Progenitor cell of endocrine pancreas (in vitro differentiated cells): ENCODE measurements around the gene COL1A1. TPM values are rescaled to one million over a fixed set of nuclear protein-coding genes. Genes with fewer than 3 reads are reported as not detected.

ENCODE experiments used
- DNase-seq: peaks from one replicate; pipeline ENCODE4 v3.0.0; 2021; ENCODE audit warnings: low spot score; ENCODE audit not compliant: unreplicated experiment
- H3K27ac Mint-ChIP-seq: 2 replicates; pipeline ENCODE4 v1.8.0; 2021; ENCODE audit warnings: mild to moderate bottlenecking, moderate library complexity, mixed read lengths
- H3K27me3 Mint-ChIP-seq: 2 replicates; pipeline ENCODE4 v1.8.0; 2021; ENCODE audit warnings: mixed read lengths
- H3K36me3 Mint-ChIP-seq: 2 replicates; pipeline ENCODE4 v1.8.0; 2022; ENCODE audit warnings: mixed read lengths; ENCODE audit not compliant: insufficient read depth
- H3K4me1 Mint-ChIP-seq: 2 replicates; pipeline ENCODE4 v1.8.0; 2021; ENCODE audit warnings: low read depth, mixed read lengths
- H3K4me3 Mint-ChIP-seq: 2 replicates; pipeline ENCODE4 v1.8.0; 2021; ENCODE audit warnings: low read depth, mild to moderate bottlenecking, moderate library complexity, mixed read lengths
- H3K9me3 Mint-ChIP-seq: 2 replicates; pipeline ENCODE4 v1.8.0; 2021; ENCODE audit warnings: low read depth, mixed read lengths
- CTCF ChIP-seq: fragments of 200-600 bp; sonication (generic); IDR thresholded peaks from one replicate; pipeline ENCODE4 v1.5.0; 2021; ENCODE audit warnings: antibody characterized with exemption, mild to moderate bottlenecking; ENCODE audit not compliant: unreplicated experiment
- total RNA-seq: library from RNA; stranded (reverse); gene quantifications from 2 replicates; pipeline ENCODE4 v1.2.1, GENCODE V29; 2021

Gene COL1A1
- total RNA-seq, 1 donor from 2014 or later = 26.7 TPM

GRCh38 chr17:50173335-50173941 lies 28.0 kb downstream of the COL1A1 start:
- Mint-ChIP-seq H3K4me3 (no peak overlapping the region), H3K36me3 (no peaks in the 10 kb centered on the region)
- TF ChIP-seq CTCF = no peak

GRCh38 chr17:50172936-50173334 lies 28.5 kb downstream of the COL1A1 start:
- TF ChIP-seq CTCF = no peak
- Mint-ChIP-seq H3K4me3 (no peak overlapping the region), H3K36me3 (no peaks in the 10 kb centered on the region), H3K27ac (peak overlapping the region; percentile 67), H3K9me3 (no peaks in the 10 kb centered on the region), H3K27me3 (peaks cover 9% of the 10 kb centered on the region), H3K4me1 (peaks cover 21% of the 10 kb centered on the region)
- DNase-seq = no peak

More at GRCh38 chr17:50173335-50173941, 28.0 kb downstream of the COL1A1 start:
- no peak for DNase-seq
- Mint-ChIP-seq H3K9me3 (no peaks in the 10 kb centered on the region), H3K4me1 (peaks cover 26% of the 10 kb centered on the region), H3K27ac (peak overlapping the region; percentile 67), H3K27me3 (peaks cover 7% of the 10 kb centered on the region)

- Mint-ChIP-seq H3K4me1 (peaks cover 19% of the 10 kb centered on the region), H3K9me3 (no peaks in the 10 kb centered on the region)
Measured at GRCh38 chr17:50172130-50172529, 29.3 kb downstream of the COL1A1 start.

GRCh38 chr17:50171371-50172071 lies 29.9 kb downstream of the COL1A1 start:
- H3K27ac Mint-ChIP-seq = no peak overlapping the region

More at GRCh38 chr17:50172130-50172529, 29.3 kb downstream of the COL1A1 start:
- Mint-ChIP-seq H3K27ac (no peak overlapping the region), H3K4me3 (no peak overlapping the region), H3K27me3 (peaks cover 11% of the 10 kb centered on the region), H3K36me3 (no peaks in the 10 kb centered on the region)
- no peak for TF ChIP-seq CTCF
- DNase-seq = no peak

More at GRCh38 chr17:50171371-50172071, 29.9 kb downstream of the COL1A1 start:
- no peak for DNase-seq
- H3K9me3 Mint-ChIP-seq = no peaks in the 10 kb centered on the region
- peaks cover 11% of the 10 kb centered on the region for H3K27me3 Mint-ChIP-seq
- no peak overlapping the region for H3K4me3 Mint-ChIP-seq
- no peak for TF ChIP-seq CTCF
- H3K4me1 Mint-ChIP-seq = peaks cover 19% of the 10 kb centered on the region
- no peaks in the 10 kb centered on the region for H3K36me3 Mint-ChIP-seq
